ENCODE data around the gene GAS7.

GAS7 gene

GRCh38 chr17:10198509-10199249, at the start of gene GAS7:
Gene GAS7, minus strand, starts transcription at chr17:10198606.
- DNase-seq: no peak

GRCh38 chr17:10247810-10248209, 49.4 kb upstream of the GAS7 start:
- no peak for DNase-seq

GRCh38 chr17:10243883-10244844, 45.8 kb upstream of the GAS7 start:
- DNase-seq: no peak

GRCh38 chr17:10241781-10242180, 43.4 kb upstream of the GAS7 start:
- no peak for DNase-seq

- no peak for DNase-seq
Measured at GRCh38 chr17:10238661-10239060, 40.3 kb upstream of the GAS7 start.

GRCh38 chr17:10234033-10234432, 35.6 kb upstream of the GAS7 start:
- no peak for DNase-seq

GRCh38 chr17:10233161-10233560, 34.8 kb upstream of the GAS7 start:
- DNase-seq: no peak

- DNase-seq: no peak
Measured at GRCh38 chr17:10229181-10229580, 30.8 kb upstream of the GAS7 start.

GRCh38 chr17:10226930-10227695, 28.7 kb upstream of the GAS7 start:
- DNase-seq: peak; percentile 12

- no peak for DNase-seq
Measured at GRCh38 chr17:10224582-10225195, 26.3 kb upstream of the GAS7 start.

GRCh38 chr17:10219193-10219592, 20.8 kb upstream of the GAS7 start:
- DNase-seq: no peak

GRCh38 chr17:10217916-10218315, 19.5 kb upstream of the GAS7 start:
- no peak for DNase-seq

GRCh38 chr17:10216213-10216938, 18.0 kb upstream of the GAS7 start:
- DNase-seq: no peak

GRCh38 chr17:10215286-10215685, 16.9 kb upstream of the GAS7 start:
- DNase-seq: no peak

- DNase-seq: no peak
Measured at GRCh38 chr17:10211666-10212065, 13.3 kb upstream of the GAS7 start.

- DNase-seq: no peak
Measured at GRCh38 chr17:10210151-10210574, 11.8 kb upstream of the GAS7 start.

GRCh38 chr17:10208604-10209193, 10.3 kb upstream of the GAS7 start:
- DNase-seq: no peak

GRCh38 chr17:10207153-10207552, 8.7 kb upstream of the GAS7 start:
- DNase-seq: no peak

- no peak for DNase-seq
Measured at GRCh38 chr17:10205549-10206185, 7.3 kb upstream of the GAS7 start.

GRCh38 chr17:10201680-10202079, 3.3 kb upstream of the GAS7 start:
- no peak for DNase-seq

- DNase-seq: no peak
Measured at GRCh38 chr17:10200645-10201044, 2.2 kb upstream of the GAS7 start.

Measured in stimulated activated naive CD4-positive, alpha-beta T cell treated with Interleukin-2 at 50 U/mL for 16 hours (primary cell).